ENCODE measurements around the gene ADGRD2. TPM values are rescaled to one million over a fixed set of nuclear protein-coding genes. Genes with fewer than 3 reads are reported as not detected.

The ADGRD2 gene
- total and polyA plus RNA-seq, 2 of the 13 experiments (the other 11 are each of a cell fraction or from before 2014, with no cell fraction given) = not detected

GRCh38 chr9:124428751-124429529 is 21.3 kb upstream of the ADGRD2 start:
- no TSS peak for BruUV-seq (replicated peaks)
- no peaks in the 10 kb centered on the region for H3K36me3 ChIP-seq (replicated peaks in 1 of 2; ENCODE audit: control insufficient read depth in 1 of 2, insufficient read depth in 2 of 2, low read length in 2 of 2)

More at GRCh38 chr9:124428751-124429529, 21.3 kb upstream of the ADGRD2 start:
- Histone ChIP-seq H2AFZ (ENCODE audit: low read length) (no peak overlapping the region), H3K4me2 (ENCODE audit: low read depth, low read length) (peak overlapping the region; percentile 3; the same call in 1 of the 2 replicates), H4K20me1 (ENCODE audit: insufficient read depth, low read length) (no peaks in the 10 kb centered on the region), H3K9me3 (ENCODE audit: low read length) (no peaks in the 10 kb centered on the region), H3K27me3 (ENCODE audit: control insufficient read depth in 1 of 2, insufficient read depth in 2 of 2, low read length in 2 of 2) (peaks cover 3 to 12% of the 10 kb centered on the region in 2 experiments; a peak in 2 of 5 replicates), H3K4me1 (ENCODE audit: insufficient read depth, low read length) (peaks cover 54% of the 10 kb centered on the region), H3K9ac (ENCODE audit: insufficient read depth, low read depth, low read length) (no peak overlapping the region), H3K79me2 (ENCODE audit: insufficient read depth, low read length) (no peaks in the 10 kb centered on the region), H3K4me3 (replicated peaks in 1 of 3; ENCODE audit: insufficient read depth in 1 of 3, low read depth in 2 of 3, low read length in 3 of 3) (no peak overlapping the region; a peak in 1 of 6 replicates), H3K27ac (ENCODE audit: extremely low read length, insufficient read depth, low read length) (no peak overlapping the region)
- intact Hi-C loops (cut with micrococcal nuclease; ENCODE audit: unreplicated experiment) (no loop called here), in situ Hi-C loops (cut with HindIII; ENCODE audit: extremely low pct_ligation_motif_present, low pct_unique_long_range_greater_than_20kb) (no loop called here)
- ATAC-seq (no peak; the same call in 2 of the 3 replicates), FAIRE-seq (no peak), DNase-seq (ENCODE audit: low spot score) (no peak)
- POLR2A ChIA-PET = no interaction called here
- CTCF ChIA-PET (ENCODE audit: low intra/inter-chr PET ratio, low total read pairs) = no interaction called here
- no peak for TF ChIP-seq ZNF337 (CRISPR knock-in tag; IDR thresholded peaks at IDR 0.05; ENCODE audit: borderline replicate concordance, low read depth)
- no peak for TF ChIP-seq MBD4 (IDR thresholded peaks at IDR 0.05; ENCODE audit: borderline replicate concordance, low read length)
- TF ChIP-seq ZBTB38 (CRISPR knock-in tag; IDR thresholded peaks at IDR 0.05) = peak; percentile 66; the same call in 1 of the 2 replicates
- TF ChIP-seq ZNF598 (CRISPR knock-in tag; IDR thresholded peaks at IDR 0.05; ENCODE audit: borderline replicate concordance) = 0 out of 2 replicates have a peak, but pooled peaks have one; percentile 37
- peak; percentile 30; the same call in 1 of the 2 replicates for TF ChIP-seq GABPB1 (CRISPR knock-in tag; IDR thresholded peaks at IDR 0.05)
- no peak for TF ChIP-seq CREB1 (IDR thresholded peaks at IDR 0.05)
- no peak for TF ChIP-seq CREB1 (CRISPR knock-in tag; IDR thresholded peaks at IDR 0.05)
- TF ChIP-seq HOXA3 (CRISPR knock-in tag; IDR thresholded peaks at IDR 0.05) = no peak
- TF ChIP-seq HOXD1 (CRISPR knock-in tag; IDR thresholded peaks at IDR 0.05) = no peak
- TF ChIP-seq CEBPG (CRISPR knock-in tag; IDR thresholded peaks at IDR 0.05) = no peak
- TF ChIP-seq AKAP8 (CRISPR knock-in tag; IDR thresholded peaks at IDR 0.05) = no peak
- no peak for TF ChIP-seq BRF2 (CRISPR knock-in tag; IDR thresholded peaks at IDR 0.05)
- TF ChIP-seq POLR2AphosphoS2 (IDR thresholded peaks at IDR 0.05; ENCODE audit: low read depth, low read length) = no peak
- peak; percentile 54; the same call in 1 of the 2 replicates for TF ChIP-seq HIC2 (CRISPR knock-in tag; IDR thresholded peaks at IDR 0.05; ENCODE audit: low read depth)
- TF ChIP-seq ZNF343 (CRISPR knock-in tag; IDR thresholded peaks at IDR 0.05) = no peak
- TF ChIP-seq ZNF687 (CRISPR knock-in tag; IDR thresholded peaks at IDR 0.05) = peak; percentile 52
- TF ChIP-seq HNRNPL (IDR thresholded peaks at IDR 0.05; ENCODE audit: low read depth, low read length) = peak; percentile 54; the same call in 1 of the 2 replicates
- 55% methylated on average over 8 of the region's 28 CpGs for WGBS (ENCODE audit: low lambda C conversion rate)

Measured in HepG2 (cell line).